Thoracic aorta (tissue), 2 donors: Measurements from ENCODE around the gene YKT6. TPM values are rescaled to one million over a fixed set of nuclear protein-coding genes. Genes with fewer than 3 reads are reported as not detected.

Experiments used
- ATAC-seq: fragments of 150-250 bp; one replicate; pipeline ENCODE4 v1.8.0; 2017; ENCODE audit warnings: low read depth; ENCODE audit not compliant: insufficient number of reproducible peaks, low FRiP score
- DNase-seq: peaks from one replicate; pipeline ENCODE4 v3.0.0-alpha.2; 2020; ENCODE audit warnings: low spot score
- H3K27ac ChIP-seq, 2 donors: fragments of 200-600 bp; sonication (generic); 1 replicate in 1 of 2; 2 replicates in 1 of 2; pipeline ENCODE4 v1.5.1; 2016; ENCODE audit warnings: mild to moderate bottlenecking in 2 of 2, moderate library complexity in 2 of 2
- H3K27me3 ChIP-seq: fragments of 200-600 bp; sonication (generic); replicated peaks from 2 replicates; pipeline ENCODE4 v1.6.0; 2016; ENCODE audit warnings: mild to moderate bottlenecking; ENCODE audit not compliant: insufficient read depth
- H3K36me3 ChIP-seq: fragments of 200-600 bp; sonication (generic); one replicate; pipeline ENCODE4 v1.5.1; 2016
- H3K4me1 ChIP-seq, 2 donors: fragments of 200-600 bp; sonication (generic); 1 replicate in 1 of 2; 2 replicates in 1 of 2; pipeline versions ENCODE4 v1.5.1 to v1.6.0; 2016; ENCODE audit warnings: low read depth in 2 of 2, mild to moderate bottlenecking in 1 of 2; ENCODE audit not compliant: control insufficient read depth in 1 of 2
- H3K4me3 ChIP-seq: fragments of 200-600 bp; sonication (generic); 2 replicates; pipeline ENCODE4 v1.5.1; 2016; ENCODE audit warnings: mild to moderate bottlenecking
- H3K9me3 ChIP-seq: fragments of 200-600 bp; sonication (generic); 2 replicates; pipeline ENCODE4 v1.5.1; 2016
- total RNA-seq, 2 donors: library from RNA; depleted of rRNA; stranded (reverse); fragments of >200 nt; gene quantifications; one replicate each; pipeline versions ENCODE4 v1.1.0 to v1.2.3, GENCODE V29; 2016
- TF ChIP-seq, protein P1 (sequence below): fragments of 200-600 bp; sonication (generic); IDR thresholded peaks from one replicate; pipeline ENCODE4 v1.5.1; 2019; ENCODE audit warnings: antibody characterized with exemption

YKT6 gene
- total RNA-seq, 2 donors from 2014 or later = 62.0 to 69.6 TPM

DNA sequence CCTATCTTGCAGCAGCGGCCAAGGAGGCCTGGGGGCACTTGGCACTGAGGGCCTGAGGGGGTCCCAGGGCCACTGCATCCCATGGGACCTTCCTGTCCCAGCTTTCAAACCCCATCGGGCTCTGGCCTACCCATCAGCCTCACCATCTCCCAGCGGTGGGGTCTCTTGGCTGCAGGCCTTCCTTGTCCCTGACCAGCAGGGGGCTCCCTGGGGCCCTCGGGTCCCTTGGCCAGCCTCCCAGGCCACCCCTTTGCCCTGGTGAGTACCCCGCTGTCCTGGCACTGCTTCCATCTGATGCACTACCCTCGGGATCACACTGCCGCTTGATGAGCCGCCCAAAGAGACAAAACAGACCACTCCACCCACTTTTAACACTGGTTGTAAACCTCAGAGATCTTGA, 43.5 kb downstream of the YKT6 start:
- TF ChIP-seq, protein P1, sequence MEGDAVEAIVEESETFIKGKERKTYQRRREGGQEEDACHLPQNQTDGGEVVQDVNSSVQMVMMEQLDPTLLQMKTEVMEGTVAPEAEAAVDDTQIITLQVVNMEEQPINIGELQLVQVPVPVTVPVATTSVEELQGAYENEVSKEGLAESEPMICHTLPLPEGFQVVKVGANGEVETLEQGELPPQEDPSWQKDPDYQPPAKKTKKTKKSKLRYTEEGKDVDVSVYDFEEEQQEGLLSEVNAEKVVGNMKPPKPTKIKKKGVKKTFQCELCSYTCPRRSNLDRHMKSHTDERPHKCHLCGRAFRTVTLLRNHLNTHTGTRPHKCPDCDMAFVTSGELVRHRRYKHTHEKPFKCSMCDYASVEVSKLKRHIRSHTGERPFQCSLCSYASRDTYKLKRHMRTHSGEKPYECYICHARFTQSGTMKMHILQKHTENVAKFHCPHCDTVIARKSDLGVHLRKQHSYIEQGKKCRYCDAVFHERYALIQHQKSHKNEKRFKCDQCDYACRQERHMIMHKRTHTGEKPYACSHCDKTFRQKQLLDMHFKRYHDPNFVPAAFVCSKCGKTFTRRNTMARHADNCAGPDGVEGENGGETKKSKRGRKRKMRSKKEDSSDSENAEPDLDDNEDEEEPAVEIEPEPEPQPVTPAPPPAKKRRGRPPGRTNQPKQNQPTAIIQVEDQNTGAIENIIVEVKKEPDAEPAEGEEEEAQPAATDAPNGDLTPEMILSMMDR = peak; percentile 32
- DNase-seq (no peak), ATAC-seq (no peak)
- Histone ChIP-seq H3K9me3 (no peaks in the 10 kb centered on the region), H3K4me1 (peaks cover 0 to 5% of the 10 kb centered on the region in 2 donors), H3K27me3 (no peaks in the 10 kb centered on the region), H3K27ac (no peak overlapping the region), H3K4me3 (no peak overlapping the region), H3K36me3 (no peaks in the 10 kb centered on the region)

DNA sequence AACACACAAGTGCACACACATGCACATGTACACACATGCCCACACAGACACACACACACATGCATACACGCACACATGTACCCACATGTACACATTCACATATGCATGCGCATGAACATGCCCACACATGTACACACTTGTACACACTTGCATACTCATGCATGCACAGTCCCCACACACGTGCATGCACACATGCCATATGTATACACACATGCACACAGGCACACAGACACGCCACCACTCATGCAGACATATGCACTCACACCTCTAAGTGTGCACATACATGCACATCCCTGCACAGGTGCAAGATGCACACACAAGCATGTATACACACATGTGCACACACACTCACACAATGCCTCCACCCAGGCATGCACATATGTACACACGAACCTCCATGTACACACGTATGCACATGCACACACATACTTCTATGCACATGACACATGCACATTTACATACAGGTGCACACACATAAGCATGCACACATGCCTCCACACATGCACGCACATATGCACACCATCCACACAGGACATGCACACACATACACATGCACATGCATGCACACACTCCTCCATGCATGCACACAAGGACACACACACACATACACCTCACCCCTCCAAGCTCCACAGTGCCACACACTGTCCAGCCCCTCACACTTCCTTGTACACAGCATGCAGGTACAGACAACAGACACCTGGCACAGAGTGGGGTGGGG, 45.8 kb downstream of the YKT6 start:
- TF ChIP-seq, protein P1 = no peak
- DNase-seq = no peak
- Histone ChIP-seq H3K36me3 (no peaks in the 10 kb centered on the region), H3K27ac (no peak overlapping the region), H3K4me3 (no peak overlapping the region), H3K9me3 (no peaks in the 10 kb centered on the region), H3K27me3 (no peaks in the 10 kb centered on the region), H3K4me1 (peaks cover 0 to under 1% of the 10 kb centered on the region in 2 donors)
- no peak for ATAC-seq

- no peaks in the 10 kb centered on the region for H3K4me1 ChIP-seq
Measured at GRCh38 chr7:44247868-44248651, 47.3 kb downstream of the YKT6 start.

GRCh38 chr7:44249639-44250234, 49.0 kb downstream of the YKT6 start:
- H3K27me3 ChIP-seq = no peaks in the 10 kb centered on the region
- H3K9me3 ChIP-seq = no peaks in the 10 kb centered on the region
- no peaks in the 10 kb centered on the region for H3K36me3 ChIP-seq
- no peak overlapping the region for H3K4me3 ChIP-seq
- TF ChIP-seq, protein P1 = no peak
- H3K4me1 ChIP-seq = no peaks in the 10 kb centered on the region
- DNase-seq = no peak
- no peak for ATAC-seq
- no peak overlapping the region for H3K27ac ChIP-seq

More at GRCh38 chr7:44247868-44248651, 47.3 kb downstream of the YKT6 start:
- no peaks in the 10 kb centered on the region for H3K27me3 ChIP-seq
- no peaks in the 10 kb centered on the region for H3K36me3 ChIP-seq
- no peak for ATAC-seq
- no peaks in the 10 kb centered on the region for H3K9me3 ChIP-seq
- no peak overlapping the region for H3K27ac ChIP-seq
- TF ChIP-seq, protein P1 = no peak
- DNase-seq = no peak
- no peak overlapping the region for H3K4me3 ChIP-seq

DNA sequence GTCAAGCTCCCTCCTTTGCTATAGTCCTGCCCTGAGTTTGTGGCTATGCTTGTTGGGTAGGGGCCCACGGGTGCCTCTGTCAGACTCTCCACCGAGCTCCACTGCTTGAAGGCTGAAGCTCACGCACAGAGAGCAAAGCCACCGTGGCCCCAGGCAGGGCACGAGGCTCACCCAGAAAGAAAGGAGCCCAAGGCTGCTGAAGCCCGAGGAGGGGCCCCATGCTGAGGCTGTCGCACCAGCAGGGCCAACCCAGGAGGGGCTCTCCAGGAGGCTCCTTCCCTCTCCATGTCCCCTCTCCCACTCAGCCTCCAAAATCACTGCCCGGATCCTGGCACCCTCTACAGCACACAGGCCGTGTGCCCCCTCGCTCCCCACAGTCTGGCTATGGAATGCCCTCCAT, 50.5 kb downstream of the YKT6 start:
- no peaks in the 10 kb centered on the region for H3K27me3 ChIP-seq
- H3K27ac ChIP-seq = no peak overlapping the region
- no peak for DNase-seq
- no peaks in the 10 kb centered on the region for H3K9me3 ChIP-seq
- TF ChIP-seq, protein P1 = no peak
- H3K36me3 ChIP-seq = no peaks in the 10 kb centered on the region
- H3K4me3 ChIP-seq = no peak overlapping the region
- ATAC-seq = no peak
- H3K4me1 ChIP-seq = peaks cover 0 to 7% of the 10 kb centered on the region in 2 donors
